NB4 (cell line): Measurements from ENCODE around the gene CACNA2D3.

Experiments
- DNase-seq: peaks from one replicate; pipeline ENCODE4 v3.0.0; 2010; ENCODE audit warnings: low read depth
- H3K4me3 ChIP-seq: one replicate; pipeline ENCODE4 v1.5.1; 2011; ENCODE audit warnings: mild to moderate bottlenecking, low read depth, low read length, moderate library complexity
- MYC ChIP-seq: IDR thresholded peaks from 2 replicates; pipeline ENCODE4 v1.6.1; 2011; ENCODE audit warnings: low read depth, low read length
- POLR2A ChIP-seq: IDR thresholded peaks from 2 replicates; pipeline ENCODE4 v1.6.1; 2011; ENCODE audit warnings: mild to moderate bottlenecking; ENCODE audit not compliant: insufficient read length; ENCODE audit errors: extremely low read depth
- TF ChIP-seq, protein P1 (sequence below): IDR thresholded peaks from 2 replicates; pipeline ENCODE4 v1.6.1; 2011; ENCODE audit warnings: low read depth, low read length
- TF ChIP-seq, protein P2 (sequence below): IDR thresholded peaks from one replicate; pipeline ENCODE4 v1.5.1; 2012; ENCODE audit warnings: low read depth, low read length

The CACNA2D3 gene

DNA sequence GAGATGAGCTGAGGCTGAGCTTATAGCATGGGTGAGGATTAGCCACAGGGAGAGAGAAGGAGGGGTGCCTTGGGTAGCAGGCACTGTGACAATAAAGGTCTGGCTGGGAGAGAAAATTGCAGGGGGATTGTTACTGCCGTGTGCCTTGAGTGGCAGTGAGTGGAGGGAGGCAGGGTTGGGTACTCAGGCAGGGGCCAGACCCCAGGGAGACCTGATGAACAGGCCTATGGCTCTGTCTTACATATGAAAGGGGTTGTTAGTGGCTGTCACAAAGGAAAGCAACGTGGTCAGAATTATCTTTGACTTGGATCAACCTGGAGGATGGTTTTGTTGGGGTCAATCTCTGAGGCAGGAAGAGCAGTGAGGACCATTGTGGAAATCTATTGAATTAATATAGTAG lies 721.0 kb downstream of the CACNA2D3 start:
- no peak overlapping the region for H3K4me3 ChIP-seq
- DNase-seq: no peak
- TF ChIP-seq POLR2A: no peak
- TF ChIP-seq, protein P1, sequence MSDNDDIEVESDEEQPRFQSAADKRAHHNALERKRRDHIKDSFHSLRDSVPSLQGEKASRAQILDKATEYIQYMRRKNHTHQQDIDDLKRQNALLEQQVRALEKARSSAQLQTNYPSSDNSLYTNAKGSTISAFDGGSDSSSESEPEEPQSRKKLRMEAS: no peak
- TF ChIP-seq, protein P2, sequence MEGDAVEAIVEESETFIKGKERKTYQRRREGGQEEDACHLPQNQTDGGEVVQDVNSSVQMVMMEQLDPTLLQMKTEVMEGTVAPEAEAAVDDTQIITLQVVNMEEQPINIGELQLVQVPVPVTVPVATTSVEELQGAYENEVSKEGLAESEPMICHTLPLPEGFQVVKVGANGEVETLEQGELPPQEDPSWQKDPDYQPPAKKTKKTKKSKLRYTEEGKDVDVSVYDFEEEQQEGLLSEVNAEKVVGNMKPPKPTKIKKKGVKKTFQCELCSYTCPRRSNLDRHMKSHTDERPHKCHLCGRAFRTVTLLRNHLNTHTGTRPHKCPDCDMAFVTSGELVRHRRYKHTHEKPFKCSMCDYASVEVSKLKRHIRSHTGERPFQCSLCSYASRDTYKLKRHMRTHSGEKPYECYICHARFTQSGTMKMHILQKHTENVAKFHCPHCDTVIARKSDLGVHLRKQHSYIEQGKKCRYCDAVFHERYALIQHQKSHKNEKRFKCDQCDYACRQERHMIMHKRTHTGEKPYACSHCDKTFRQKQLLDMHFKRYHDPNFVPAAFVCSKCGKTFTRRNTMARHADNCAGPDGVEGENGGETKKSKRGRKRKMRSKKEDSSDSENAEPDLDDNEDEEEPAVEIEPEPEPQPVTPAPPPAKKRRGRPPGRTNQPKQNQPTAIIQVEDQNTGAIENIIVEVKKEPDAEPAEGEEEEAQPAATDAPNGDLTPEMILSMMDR: no peak
- TF ChIP-seq MYC: no peak

DNA sequence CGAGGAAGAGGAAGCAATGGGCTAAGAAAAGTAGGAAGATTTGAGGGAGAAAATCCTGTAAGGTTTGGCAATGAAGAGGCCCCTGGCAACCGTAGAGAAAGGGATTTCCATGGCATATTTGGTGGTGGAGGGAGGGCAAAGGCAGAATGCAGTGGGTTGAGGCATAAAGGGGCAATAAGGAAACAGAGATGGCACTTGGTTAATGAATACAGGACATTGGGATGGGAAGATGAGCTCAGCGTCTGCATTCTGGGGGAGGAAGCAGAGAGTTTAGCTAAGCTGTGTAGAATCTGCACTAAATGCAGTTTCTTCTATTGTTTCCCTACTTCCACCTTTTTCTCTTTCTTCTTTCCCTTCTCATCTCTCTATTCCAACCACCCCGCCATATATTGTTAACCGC lies 721.9 kb downstream of the CACNA2D3 start:
- DNase-seq: no peak
- TF ChIP-seq, protein P2: no peak
- TF ChIP-seq MYC: no peak
- TF ChIP-seq, protein P1: no peak
- no peak for TF ChIP-seq POLR2A
- H3K4me3 ChIP-seq: no peak overlapping the region

DNA sequence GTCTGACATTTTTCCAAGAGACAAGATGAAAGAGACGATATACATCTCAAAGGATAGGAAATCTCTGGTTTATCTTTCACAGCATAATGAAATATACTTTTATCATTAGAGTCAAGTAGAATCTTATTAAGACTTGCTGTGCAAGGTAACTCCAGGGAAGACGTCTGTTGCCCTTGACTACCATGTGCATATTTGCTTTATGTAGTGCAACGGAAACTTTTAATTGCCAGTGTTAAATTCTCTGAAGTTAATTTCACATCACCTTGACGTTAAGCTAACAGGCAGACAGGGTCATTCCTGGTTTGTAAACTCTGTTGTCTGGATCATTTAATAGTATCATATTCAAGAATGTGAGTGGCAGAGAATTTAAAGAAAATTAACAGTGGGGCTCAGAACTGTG lies 722.7 kb downstream of the CACNA2D3 start:
- TF ChIP-seq POLR2A (no peak), MYC (no peak)
- TF ChIP-seq, protein P2: no peak
- TF ChIP-seq, protein P1: no peak
- H3K4me3 ChIP-seq: no peak overlapping the region
- no peak for DNase-seq

DNA sequence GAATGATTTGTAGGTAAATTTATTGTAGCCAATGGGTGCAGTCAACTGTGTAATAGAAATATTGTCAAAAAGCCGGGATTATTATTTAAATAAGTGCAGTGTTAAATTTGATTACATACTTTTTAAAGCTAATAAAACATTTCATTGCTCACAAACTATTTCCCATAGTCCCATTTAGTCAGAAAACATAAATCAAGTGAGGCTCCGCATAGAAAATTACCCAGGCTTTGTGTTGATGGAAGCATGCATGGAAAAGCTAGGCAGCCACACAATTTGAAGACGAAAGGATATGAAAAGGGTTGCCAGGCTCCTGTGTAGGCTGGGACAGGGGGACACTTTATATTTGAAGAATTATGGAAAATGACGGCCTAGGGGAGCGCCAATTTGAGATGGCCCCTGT lies 723.2 kb downstream of the CACNA2D3 start:
- H3K4me3 ChIP-seq: no peak overlapping the region
- TF ChIP-seq, protein P1: no peak
- no peak for DNase-seq

DNA sequence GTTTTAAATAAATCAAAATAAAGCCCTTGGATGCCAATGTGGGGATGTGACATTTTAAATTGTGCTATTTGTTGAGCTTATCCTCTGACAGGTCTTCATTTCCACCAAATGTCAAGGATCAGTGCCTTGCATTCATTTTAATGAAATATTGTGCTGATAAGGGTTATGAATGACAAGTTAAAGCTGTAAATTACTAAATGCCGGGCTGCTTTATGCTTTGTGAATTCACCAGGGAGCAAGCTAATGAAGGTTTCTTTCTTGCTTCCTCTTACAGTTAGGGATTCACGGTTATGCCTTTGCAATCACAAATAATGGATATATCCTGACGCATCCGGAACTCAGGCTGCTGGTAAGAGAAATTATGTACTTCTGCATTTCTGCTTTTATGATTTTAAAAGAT lies 723.8 kb downstream of the CACNA2D3 start:
- H3K4me3 ChIP-seq: no peak overlapping the region
- TF ChIP-seq POLR2A (no peak), MYC (no peak)
- TF ChIP-seq, protein P2: no peak
- TF ChIP-seq, protein P1: no peak
- peak; percentile 23 for DNase-seq

DNA sequence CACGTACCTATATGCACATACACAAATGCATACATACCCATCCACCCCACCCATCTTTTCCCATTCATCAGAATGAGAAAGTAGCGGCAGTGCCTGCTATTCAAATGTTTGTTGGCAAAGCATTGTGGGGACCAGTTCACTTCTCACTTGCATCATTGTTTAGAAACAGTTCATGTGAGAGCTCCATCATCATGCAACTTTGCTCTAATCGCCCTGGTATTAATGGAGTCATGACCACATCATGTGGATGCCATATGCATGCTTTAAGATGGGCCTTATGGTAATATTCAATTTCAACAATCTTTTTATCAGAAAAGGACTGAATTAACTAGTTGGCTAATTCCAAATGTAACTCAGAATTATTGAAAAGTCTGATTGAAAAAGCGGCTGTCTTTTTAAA lies 725.0 kb downstream of the CACNA2D3 start:
- TF ChIP-seq MYC: no peak
- TF ChIP-seq, protein P2: no peak
- no peak for TF ChIP-seq POLR2A
- TF ChIP-seq, protein P1: no peak
- H3K4me3 ChIP-seq: no peak overlapping the region
- DNase-seq: no peak
